Stimulated activated naive CD8-positive, alpha-beta T cell treated with anti-CD3 and anti-CD28 coated beads, Interleukin-15, amount 100 ng/mL, for 72 hours (primary cell): ENCODE results near the gene TMEM200C.

Experiments used
- ATAC-seq: fragments of 150-1000 bp; cut with Tn5 transposase; 2 replicates; pipeline ENCODE4 v1.10.0; 2021; ENCODE audit warnings: mild to moderate bottlenecking, moderate library complexity
- DNase-seq, 2 donors: peaks; one replicate each; pipeline ENCODE4 v3.0.0; 2021 to 2022
- H3K27ac Mint-ChIP-seq, 2 donors: one replicate each; pipeline ENCODE4 v1.8.0; 2022; ENCODE audit warnings: mild to moderate bottlenecking in 2 of 2, mixed read lengths in 2 of 2, moderate library complexity in 2 of 2
- H3K27me3 Mint-ChIP-seq: one replicate; pipeline ENCODE4 v1.8.0; 2022; ENCODE audit warnings: mixed read lengths
- H3K4me1 Mint-ChIP-seq: one replicate; pipeline ENCODE4 v1.8.0; 2022; ENCODE audit warnings: mild to moderate bottlenecking, mixed read lengths
- H3K4me3 Mint-ChIP-seq, 2 donors: one replicate each; pipeline ENCODE4 v1.8.0; 2022; ENCODE audit warnings: mild to moderate bottlenecking in 2 of 2, mixed read lengths in 2 of 2, moderate library complexity in 1 of 2
- H3K9me3 Mint-ChIP-seq, 2 donors: one replicate each; pipeline ENCODE4 v1.8.0; 2022; ENCODE audit warnings: mixed read lengths in 2 of 2

Gene TMEM200C

GRCh38 chr18:5899835-5900234 lies 4.5 kb upstream of the TMEM200C start:
- no peak for DNase-seq
- Mint-ChIP-seq H3K4me1 (peaks cover 6% of the 10 kb centered on the region), H3K9me3 (no peaks in the 10 kb centered on the region), H3K27ac (no peak overlapping the region), H3K27me3 (peaks cover 65% of the 10 kb centered on the region), H3K4me3 (no peak overlapping the region)
- ATAC-seq: no peak

- Mint-ChIP-seq H3K4me3 (peak overlapping the region; percentile 47 to 73), H3K9me3 (no peaks in the 10 kb centered on the region), H3K4me1 (peaks cover 22% of the 10 kb centered on the region), H3K27ac (peak overlapping the region in 1 of 2 donors; percentile 9), H3K27me3 (peaks cover 93% of the 10 kb centered on the region)
- DNase-seq: no peak
- ATAC-seq: peak; percentile 44
Measured at GRCh38 chr18:5895876-5896740, 786 bp upstream of the TMEM200C start.

GRCh38 chr18:5894611-5895298 lies 567 bp downstream of the TMEM200C start:
- Mint-ChIP-seq H3K27ac (peak overlapping the region in 1 of 2 donors; percentile 25), H3K4me1 (peaks cover 22% of the 10 kb centered on the region), H3K4me3 (peak overlapping the region; percentile 74 to 75), H3K9me3 (no peaks in the 10 kb centered on the region), H3K27me3 (peaks cover 87% of the 10 kb centered on the region)
- no peak for ATAC-seq
- peak in 1 of 2 donors; percentile 7 for DNase-seq

GRCh38 chr18:5893956-5894610 lies 1.2 kb downstream of the TMEM200C start:
- Mint-ChIP-seq H3K4me1 (peaks cover 22% of the 10 kb centered on the region), H3K4me3 (peak overlapping the region; percentile 74 to 75), H3K9me3 (no peaks in the 10 kb centered on the region), H3K27me3 (peaks cover 84% of the 10 kb centered on the region), H3K27ac (no peak overlapping the region)
- ATAC-seq (no peak), DNase-seq (no peak)

- DNase-seq (no peak), ATAC-seq (no peak)
- H3K27me3 Mint-ChIP-seq: peaks cover 83% of the 10 kb centered on the region
- H3K9me3 Mint-ChIP-seq: no peaks in the 10 kb centered on the region
- H3K4me1 Mint-ChIP-seq: peaks cover 22% of the 10 kb centered on the region
- no peak overlapping the region for H3K4me3 Mint-ChIP-seq
- peak overlapping the region in 1 of 2 donors; percentile 2 for H3K27ac Mint-ChIP-seq
Measured at GRCh38 chr18:5892823-5893431, 2.4 kb downstream of the TMEM200C start.

GRCh38 chr18:5891854-5892215 lies 3.5 kb downstream of the TMEM200C start:
- Mint-ChIP-seq H3K4me3 (peak overlapping the region; percentile 26 to 62), H3K4me1 (peaks cover 22% of the 10 kb centered on the region), H3K27ac (no peak overlapping the region), H3K9me3 (no peaks in the 10 kb centered on the region), H3K27me3 (peaks cover 81% of the 10 kb centered on the region)
- no peak for ATAC-seq
- DNase-seq: no peak

GRCh38 chr18:5891184-5891853 lies 4.0 kb downstream of the TMEM200C start:
- Mint-ChIP-seq H3K4me1 (peaks cover 22% of the 10 kb centered on the region), H3K9me3 (no peaks in the 10 kb centered on the region), H3K27ac (no peak overlapping the region), H3K4me3 (peak overlapping the region; percentile 26 to 62), H3K27me3 (peaks cover 75% of the 10 kb centered on the region)
- ATAC-seq (peak; percentile 25), DNase-seq (no peak)

- DNase-seq (peak; percentile 33 to 45), ATAC-seq (peak; percentile 88)
- peaks cover 68% of the 10 kb centered on the region for H3K27me3 Mint-ChIP-seq
- H3K9me3 Mint-ChIP-seq: no peaks in the 10 kb centered on the region
- H3K27ac Mint-ChIP-seq: no peak overlapping the region
- H3K4me3 Mint-ChIP-seq: peak overlapping the region in 1 of 2 donors; percentile 57
- H3K4me1 Mint-ChIP-seq: peaks cover 16% of the 10 kb centered on the region
Measured at GRCh38 chr18:5890331-5891183, 4.8 kb downstream of the TMEM200C start.

- Mint-ChIP-seq H3K9me3 (no peaks in the 10 kb centered on the region), H3K4me3 (no peak overlapping the region), H3K4me1 (no peaks in the 10 kb centered on the region), H3K27me3 (peaks cover 27% of the 10 kb centered on the region), H3K27ac (no peak overlapping the region)
- ATAC-seq: no peak
- no peak for DNase-seq
Measured at GRCh38 chr18:5885361-5885760, 10.0 kb downstream of the TMEM200C start.

GRCh38 chr18:5884375-5884774 lies 10.9 kb downstream of the TMEM200C start:
- Mint-ChIP-seq H3K4me3 (no peak overlapping the region), H3K27ac (no peak overlapping the region), H3K9me3 (no peaks in the 10 kb centered on the region), H3K27me3 (peaks cover 21% of the 10 kb centered on the region), H3K4me1 (no peaks in the 10 kb centered on the region)
- ATAC-seq (no peak), DNase-seq (no peak)

GRCh38 chr18:5879479-5879882 lies 15.8 kb downstream of the TMEM200C start:
- no peaks in the 10 kb centered on the region for H3K4me1 Mint-ChIP-seq
- no peak overlapping the region for H3K27ac Mint-ChIP-seq
- peaks cover 13% of the 10 kb centered on the region for H3K27me3 Mint-ChIP-seq
- H3K4me3 Mint-ChIP-seq: no peak overlapping the region
- no peaks in the 10 kb centered on the region for H3K9me3 Mint-ChIP-seq
- no peak for ATAC-seq
- DNase-seq: no peak

- Mint-ChIP-seq H3K27me3 (peaks cover 18% of the 10 kb centered on the region), H3K4me3 (no peak overlapping the region), H3K4me1 (no peaks in the 10 kb centered on the region), H3K27ac (no peak overlapping the region), H3K9me3 (no peaks in the 10 kb centered on the region)
- ATAC-seq: no peak
- DNase-seq: no peak
Measured at GRCh38 chr18:5876891-5877290, 18.4 kb downstream of the TMEM200C start.

GRCh38 chr18:5874336-5874735 lies 21.0 kb downstream of the TMEM200C start:
- Mint-ChIP-seq H3K27ac (peak overlapping the region in 1 of 2 donors; percentile 42), H3K4me3 (no peak overlapping the region), H3K4me1 (no peaks in the 10 kb centered on the region), H3K27me3 (peaks cover 18% of the 10 kb centered on the region), H3K9me3 (no peaks in the 10 kb centered on the region)
- DNase-seq: no peak
- ATAC-seq: no peak

- peaks cover 6% of the 10 kb centered on the region for H3K27me3 Mint-ChIP-seq
Measured at GRCh38 chr18:5872886-5873285, 22.4 kb downstream of the TMEM200C start.

More at GRCh38 chr18:5872886-5873285, 22.4 kb downstream of the TMEM200C start:
- DNase-seq (no peak), ATAC-seq (no peak)
- Mint-ChIP-seq H3K27ac (no peak overlapping the region), H3K4me3 (no peak overlapping the region), H3K4me1 (no peaks in the 10 kb centered on the region), H3K9me3 (no peaks in the 10 kb centered on the region)
